Measurements from ENCODE around the gene LCP1. TPM values are rescaled to one million over a fixed set of nuclear protein-coding genes. Genes with fewer than 3 reads are reported as not detected.

LCP1 gene
- total RNA-seq, 1 experiment from 2014 or later: 32.1 TPM

DNA sequence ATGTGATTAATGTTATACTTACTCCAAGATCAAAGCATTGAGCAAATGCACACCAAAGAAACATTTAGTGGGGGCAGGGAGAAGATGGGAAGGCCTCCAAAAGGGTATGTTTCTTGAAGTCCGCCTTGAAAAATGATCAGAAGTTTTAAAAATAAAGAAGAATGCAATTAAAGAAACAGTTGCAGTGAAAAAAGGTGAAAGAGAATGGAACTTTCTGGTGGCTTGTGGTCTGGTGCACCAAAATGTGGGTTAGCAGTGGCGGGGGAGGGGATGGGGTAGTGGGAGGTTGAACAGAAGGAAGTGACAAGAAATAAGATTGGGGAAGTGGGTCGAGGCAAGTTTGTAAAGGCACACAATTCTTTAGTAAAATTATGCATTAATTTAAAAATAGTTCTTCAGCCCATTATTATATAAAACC lies 2.5 kb downstream of the LCP1 start:
- no peak overlapping the region for H3K4me3 Mint-ChIP-seq (ENCODE audit: unreplicated experiment)
- H3K27ac Mint-ChIP-seq (ENCODE audit: unreplicated experiment): no peak overlapping the region
- ChIA-PET POLR2A (no interaction called here), CTCF (no interaction called here)
- no peaks in the 10 kb centered on the region for H3K36me3 Mint-ChIP-seq (ENCODE audit: insufficient read depth, unreplicated experiment)
- no TSS peak for BruUV-seq (replicated peaks)
- TF ChIP-seq, protein P1, sequence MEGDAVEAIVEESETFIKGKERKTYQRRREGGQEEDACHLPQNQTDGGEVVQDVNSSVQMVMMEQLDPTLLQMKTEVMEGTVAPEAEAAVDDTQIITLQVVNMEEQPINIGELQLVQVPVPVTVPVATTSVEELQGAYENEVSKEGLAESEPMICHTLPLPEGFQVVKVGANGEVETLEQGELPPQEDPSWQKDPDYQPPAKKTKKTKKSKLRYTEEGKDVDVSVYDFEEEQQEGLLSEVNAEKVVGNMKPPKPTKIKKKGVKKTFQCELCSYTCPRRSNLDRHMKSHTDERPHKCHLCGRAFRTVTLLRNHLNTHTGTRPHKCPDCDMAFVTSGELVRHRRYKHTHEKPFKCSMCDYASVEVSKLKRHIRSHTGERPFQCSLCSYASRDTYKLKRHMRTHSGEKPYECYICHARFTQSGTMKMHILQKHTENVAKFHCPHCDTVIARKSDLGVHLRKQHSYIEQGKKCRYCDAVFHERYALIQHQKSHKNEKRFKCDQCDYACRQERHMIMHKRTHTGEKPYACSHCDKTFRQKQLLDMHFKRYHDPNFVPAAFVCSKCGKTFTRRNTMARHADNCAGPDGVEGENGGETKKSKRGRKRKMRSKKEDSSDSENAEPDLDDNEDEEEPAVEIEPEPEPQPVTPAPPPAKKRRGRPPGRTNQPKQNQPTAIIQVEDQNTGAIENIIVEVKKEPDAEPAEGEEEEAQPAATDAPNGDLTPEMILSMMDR (IDR thresholded peaks at IDR 0.05; ENCODE audit: insufficient read depth in 1 of 2, low read depth in 1 of 2, low read length in 1 of 2, severe bottlenecking in 1 of 2, unreplicated experiment in 1 of 2): no peak
- no peaks in the 10 kb centered on the region for H3K9me3 ChIP-seq
- DNase-seq: no peak
- peaks cover 19% of the 10 kb centered on the region for H3K4me1 Mint-ChIP-seq (ENCODE audit: low read depth, unreplicated experiment)
- intact Hi-C loops (cut with micrococcal nuclease; ENCODE audit: unreplicated experiment): no loop called here
- no peak overlapping the region for H3K4me3 ChIP-seq (ENCODE audit: low read depth, low read length)
- no peaks in the 10 kb centered on the region for H3K27me3 ChIP-seq (replicated peaks; ENCODE audit: control insufficient read depth, insufficient read depth, low read length)
- H3K9me3 Mint-ChIP-seq (ENCODE audit: unreplicated experiment): no peaks in the 10 kb centered on the region
- H3K36me3 ChIP-seq (ENCODE audit: control insufficient read depth, insufficient read depth, low read length): no peaks in the 10 kb centered on the region
- no peaks in the 10 kb centered on the region for H3K27me3 Mint-ChIP-seq (ENCODE audit: insufficient read depth, unreplicated experiment)
- peaks cover 14% of the 10 kb centered on the region for H3K4me1 ChIP-seq

GRCh38 chr13:46178821-46179220 lies 3.2 kb downstream of the LCP1 start:
- no peaks in the 10 kb centered on the region for H3K27me3 ChIP-seq (replicated peaks; ENCODE audit: control insufficient read depth, insufficient read depth, low read length)
- BruUV-seq (replicated peaks): no TSS peak
- ChIA-PET POLR2A (no interaction called here), CTCF (no interaction called here)
- H3K4me3 ChIP-seq (ENCODE audit: low read depth, low read length): no peak overlapping the region
- H3K4me1 ChIP-seq: peaks cover 14% of the 10 kb centered on the region
- TF ChIP-seq, protein P1 (IDR thresholded peaks at IDR 0.05; ENCODE audit: insufficient read depth in 1 of 2, low read depth in 1 of 2, low read length in 1 of 2, severe bottlenecking in 1 of 2, unreplicated experiment in 1 of 2): no peak
- Mint-ChIP-seq H3K27ac (ENCODE audit: unreplicated experiment) (no peak overlapping the region), H3K4me3 (ENCODE audit: unreplicated experiment) (no peak overlapping the region), H3K4me1 (ENCODE audit: low read depth, unreplicated experiment) (peaks cover 19% of the 10 kb centered on the region), H3K27me3 (ENCODE audit: insufficient read depth, unreplicated experiment) (no peaks in the 10 kb centered on the region), H3K9me3 (ENCODE audit: unreplicated experiment) (no peaks in the 10 kb centered on the region), H3K36me3 (ENCODE audit: insufficient read depth, unreplicated experiment) (no peaks in the 10 kb centered on the region)
- no peak for DNase-seq
- intact Hi-C loops (cut with micrococcal nuclease; ENCODE audit: unreplicated experiment): no loop called here
- H3K9me3 ChIP-seq: no peaks in the 10 kb centered on the region
- no peaks in the 10 kb centered on the region for H3K36me3 ChIP-seq (ENCODE audit: control insufficient read depth, insufficient read depth, low read length)

- Mint-ChIP-seq H3K4me3 (ENCODE audit: unreplicated experiment) (no peak overlapping the region), H3K27ac (ENCODE audit: unreplicated experiment) (no peak overlapping the region), H3K36me3 (ENCODE audit: insufficient read depth, unreplicated experiment) (no peaks in the 10 kb centered on the region), H3K27me3 (ENCODE audit: insufficient read depth, unreplicated experiment) (no peaks in the 10 kb centered on the region), H3K9me3 (ENCODE audit: unreplicated experiment) (no peaks in the 10 kb centered on the region), H3K4me1 (ENCODE audit: low read depth, unreplicated experiment) (peaks cover 19% of the 10 kb centered on the region)
- TF ChIP-seq, protein P1 (IDR thresholded peaks at IDR 0.05; ENCODE audit: insufficient read depth in 1 of 2, low read depth in 1 of 2, low read length in 1 of 2, severe bottlenecking in 1 of 2, unreplicated experiment in 1 of 2): no peak
- peaks cover 14% of the 10 kb centered on the region for H3K4me1 ChIP-seq
- H3K27me3 ChIP-seq (replicated peaks; ENCODE audit: control insufficient read depth, insufficient read depth, low read length): no peaks in the 10 kb centered on the region
- H3K9me3 ChIP-seq: no peaks in the 10 kb centered on the region
- ChIA-PET CTCF (no interaction called here), POLR2A (no interaction called here)
- H3K4me3 ChIP-seq (ENCODE audit: low read depth, low read length): no peak overlapping the region
- BruUV-seq (replicated peaks): no TSS peak
- no peaks in the 10 kb centered on the region for H3K36me3 ChIP-seq (ENCODE audit: control insufficient read depth, insufficient read depth, low read length)
- intact Hi-C loops (cut with micrococcal nuclease; ENCODE audit: unreplicated experiment): no loop called here
- no peak for DNase-seq
These were observed 3.8 kb downstream of the LCP1 start for GRCh38 chr13:46178143-46178542.
